HK-2 (cell line): ENCODE measurements around the gene LAPTM4A.
"Not testable (repeated sequence)": the region's sequence is repeated elsewhere in the genome, so short reads cannot be mapped to it uniquely, and the experiment has no call there.

Experiments used
- DNase-seq: peaks from one replicate; pipeline ENCODE4 v3.0.0-alpha.2; 2018; ENCODE audit not compliant: unreplicated experiment

Gene LAPTM4A

DNA sequence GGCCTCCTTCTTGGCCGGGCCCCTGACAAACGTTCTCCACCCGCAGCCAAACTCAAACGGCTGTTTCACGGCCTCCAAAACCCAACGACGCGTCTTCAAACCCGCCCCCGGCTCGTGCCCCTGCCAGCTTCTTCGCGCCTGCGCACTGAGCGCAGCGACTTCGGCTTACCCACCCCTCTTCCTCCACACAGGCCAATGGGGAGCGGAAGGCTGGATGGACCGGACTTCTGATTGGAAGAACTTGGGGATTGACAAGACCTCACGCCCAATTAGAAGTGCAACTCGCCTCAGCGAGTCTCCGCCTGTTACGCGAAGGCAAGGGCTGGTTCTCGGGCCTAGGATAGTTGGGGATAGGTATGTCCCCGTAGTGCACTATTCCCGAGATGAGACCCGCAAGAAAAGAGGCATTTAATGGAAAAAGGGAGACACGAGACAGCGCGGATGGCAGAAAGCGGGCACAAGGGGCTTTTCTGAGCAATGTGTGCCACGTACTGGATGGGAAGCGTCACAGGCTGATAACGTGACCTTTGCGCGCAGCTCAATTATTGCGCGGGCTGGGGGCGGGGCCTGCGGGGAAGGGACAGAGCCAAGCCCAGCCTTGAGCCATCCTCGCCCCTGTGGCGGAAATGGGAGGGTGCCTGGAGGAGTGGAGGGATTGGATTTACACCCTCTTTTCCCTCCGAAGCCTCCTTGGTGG, at the start of gene LAPTM4A:
Gene LAPTM4A (minus strand): TSS at position 97 of the 697 bp plus-strand sequence. CDS start 108 bp downstream, outside the sequence.
- DNase-seq = peak; percentile 98

- DNase-seq = no peak
These were observed 49.3 kb upstream of the LAPTM4A start for GRCh38 chr2:20100711-20101110.

DNA sequence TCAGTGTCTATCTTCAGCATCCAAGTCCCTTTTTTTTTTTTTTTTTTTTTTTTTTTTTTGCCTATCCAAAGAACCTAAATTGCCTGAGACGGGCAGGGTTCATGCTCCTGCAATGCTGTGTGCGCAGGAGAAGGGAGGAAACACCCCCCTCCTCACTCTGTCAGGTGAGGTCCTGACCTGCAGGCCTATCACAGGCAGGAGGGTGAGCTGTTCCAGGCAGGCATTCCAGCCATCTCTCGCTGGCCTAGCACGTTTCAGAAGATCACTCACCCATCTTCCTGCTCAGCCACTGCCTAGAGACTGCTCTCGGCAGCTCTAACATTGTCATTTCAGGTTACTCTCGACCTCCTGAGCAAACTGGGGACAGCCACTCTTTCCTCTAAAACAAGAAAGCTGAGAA, 48.4 kb upstream of the LAPTM4A start:
- DNase-seq = no peak

GRCh38 chr2:20097889-20098714, 46.7 kb upstream of the LAPTM4A start:
- peak; percentile 84 for DNase-seq

DNA sequence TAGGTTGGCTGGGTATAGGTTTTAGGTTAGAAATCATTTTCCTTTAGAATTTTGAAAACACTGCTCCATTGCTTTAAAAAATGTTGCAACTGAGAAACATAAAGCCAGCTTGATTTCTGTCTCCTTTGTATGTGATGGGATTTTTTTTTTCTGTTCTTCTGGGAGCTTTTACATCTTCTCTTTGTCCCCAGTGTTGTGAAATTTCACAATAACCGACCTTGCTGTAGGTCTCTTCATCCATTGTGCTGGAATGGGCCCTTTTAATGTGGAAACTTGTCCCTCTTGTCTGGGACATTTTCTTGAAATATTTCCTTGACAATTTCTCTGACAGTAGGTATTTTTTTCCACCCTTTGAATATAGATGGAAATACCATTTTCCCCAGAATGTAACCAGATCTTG, 44.0 kb upstream of the LAPTM4A start:
- DNase-seq = no peak

DNA sequence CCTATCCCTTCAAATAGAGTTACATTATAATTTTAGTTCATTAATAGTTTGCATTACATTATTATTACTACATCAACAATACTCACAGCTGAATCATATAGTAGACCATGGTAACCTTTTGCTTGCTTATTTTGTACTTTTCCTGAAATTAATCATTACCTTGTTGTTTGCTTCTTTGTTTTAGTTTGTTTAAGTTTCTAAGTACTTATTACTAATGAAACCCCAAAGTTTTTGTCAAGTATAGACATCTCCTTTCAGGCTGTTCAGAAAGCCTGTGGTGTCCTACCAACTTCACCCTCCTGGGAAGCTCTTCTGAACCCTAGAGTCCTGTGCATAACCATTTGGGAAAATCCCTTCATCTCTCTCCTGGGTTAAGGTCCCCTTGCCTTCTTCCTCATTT, 43.5 kb upstream of the LAPTM4A start:
- DNase-seq = no peak

DNA sequence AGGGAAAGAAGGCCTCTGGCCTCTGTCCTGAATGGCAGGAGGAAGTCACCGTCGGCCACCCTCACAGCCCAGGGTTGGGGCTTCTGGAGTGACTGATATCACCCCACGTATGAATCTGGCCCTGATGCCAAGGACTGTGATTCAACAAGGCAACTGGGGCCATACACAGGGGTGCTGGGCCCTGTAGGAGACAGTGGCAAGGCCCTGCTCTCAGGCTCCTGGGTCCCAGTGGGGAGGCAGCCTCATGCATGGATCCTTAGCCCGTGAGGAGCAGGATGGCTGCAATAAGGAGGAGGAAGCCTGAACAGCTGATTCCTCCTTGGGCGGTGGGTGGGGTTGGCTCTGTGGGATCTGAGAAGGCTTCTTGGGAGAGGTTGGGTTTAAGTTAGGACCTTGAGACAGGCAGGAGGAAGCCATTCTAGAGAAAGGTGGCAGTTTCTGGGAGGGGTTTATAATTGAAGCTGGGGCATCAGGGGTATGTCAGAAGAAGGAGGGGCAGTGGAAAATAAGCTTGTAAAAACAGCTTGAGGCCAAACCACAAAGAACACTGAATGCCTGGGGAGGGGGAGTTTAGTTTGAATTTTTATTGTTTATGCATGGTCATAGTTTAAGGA, 42.8 kb upstream of the LAPTM4A start:
- no peak for DNase-seq

DNA sequence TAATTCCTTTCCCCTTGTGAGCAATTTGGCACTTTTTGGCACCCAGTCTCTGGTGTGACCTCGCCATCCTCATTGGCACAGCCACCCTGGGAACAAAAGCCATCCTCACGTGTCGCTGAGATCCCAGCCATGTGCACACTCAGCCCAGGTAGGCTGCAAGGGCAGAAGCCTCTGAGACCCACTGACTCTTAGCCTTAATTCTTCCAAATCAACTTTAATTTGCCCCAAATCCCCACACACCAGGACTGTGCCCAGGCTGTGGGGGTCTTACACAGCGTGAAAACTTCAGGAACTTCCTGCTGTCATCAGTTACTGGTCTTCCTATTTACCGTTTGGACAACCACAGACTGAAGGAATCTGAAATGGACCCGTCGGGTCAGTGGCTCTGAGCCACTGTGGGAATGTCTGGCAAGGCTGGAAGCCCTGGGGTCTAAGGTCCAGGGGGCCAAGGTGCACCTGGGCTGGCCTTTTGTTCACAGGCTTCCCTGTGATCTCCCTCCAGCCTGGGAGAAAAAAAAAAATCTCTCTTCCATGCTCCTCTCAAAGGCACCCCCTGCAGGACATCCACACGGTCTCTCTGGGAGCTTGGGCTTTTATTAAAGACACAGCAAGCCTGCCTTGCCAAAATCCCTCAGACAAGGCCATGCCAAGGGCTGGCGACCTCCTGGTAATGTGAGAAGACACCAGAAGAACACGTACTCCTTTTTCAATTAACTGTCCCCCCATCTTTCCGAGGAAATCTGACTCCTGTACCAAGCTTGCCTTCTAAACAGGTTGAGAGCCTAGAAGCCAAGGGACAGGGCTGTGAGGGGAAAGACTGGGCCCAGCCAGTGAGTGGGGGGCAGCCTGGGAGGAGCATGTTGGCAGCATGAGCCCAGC, 42.1 kb upstream of the LAPTM4A start:
- DNase-seq = peak; percentile 38

- no peak for DNase-seq
These were observed 41.4 kb upstream of the LAPTM4A start for GRCh38 chr2:20092901-20093235.

DNA sequence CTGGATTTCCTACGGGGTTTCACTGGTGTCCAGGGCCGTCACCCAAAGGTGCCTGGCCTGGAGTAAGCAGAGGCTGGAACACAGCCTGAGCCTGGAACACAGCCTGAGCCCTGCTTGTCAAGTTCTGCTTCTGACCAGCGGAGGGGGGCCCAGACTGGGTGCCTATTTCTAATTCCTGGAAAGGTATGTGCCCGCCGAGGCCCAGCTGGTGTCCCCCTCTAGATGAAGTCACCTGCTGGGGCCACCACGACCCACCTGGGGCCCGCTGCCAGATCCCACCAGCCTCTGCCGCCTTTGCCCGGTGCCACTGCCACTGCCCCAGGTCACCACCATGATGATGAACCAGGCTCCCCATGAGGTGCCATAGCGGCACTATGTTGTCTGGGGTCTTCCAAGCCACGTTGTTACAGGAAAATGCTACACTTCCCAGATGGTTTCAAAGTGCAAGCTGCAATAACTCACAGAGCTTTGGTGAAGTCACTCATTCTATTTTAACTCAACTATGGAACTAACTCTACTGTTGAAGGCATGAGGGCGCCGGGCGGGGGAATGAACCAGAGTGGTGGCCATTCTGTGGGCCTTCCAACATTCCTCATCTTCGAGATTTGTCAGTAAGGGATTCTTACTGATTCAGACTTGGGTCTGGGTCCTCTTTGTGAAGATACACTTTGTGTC, 40.9 kb upstream of the LAPTM4A start:
- no peak for DNase-seq

DNA sequence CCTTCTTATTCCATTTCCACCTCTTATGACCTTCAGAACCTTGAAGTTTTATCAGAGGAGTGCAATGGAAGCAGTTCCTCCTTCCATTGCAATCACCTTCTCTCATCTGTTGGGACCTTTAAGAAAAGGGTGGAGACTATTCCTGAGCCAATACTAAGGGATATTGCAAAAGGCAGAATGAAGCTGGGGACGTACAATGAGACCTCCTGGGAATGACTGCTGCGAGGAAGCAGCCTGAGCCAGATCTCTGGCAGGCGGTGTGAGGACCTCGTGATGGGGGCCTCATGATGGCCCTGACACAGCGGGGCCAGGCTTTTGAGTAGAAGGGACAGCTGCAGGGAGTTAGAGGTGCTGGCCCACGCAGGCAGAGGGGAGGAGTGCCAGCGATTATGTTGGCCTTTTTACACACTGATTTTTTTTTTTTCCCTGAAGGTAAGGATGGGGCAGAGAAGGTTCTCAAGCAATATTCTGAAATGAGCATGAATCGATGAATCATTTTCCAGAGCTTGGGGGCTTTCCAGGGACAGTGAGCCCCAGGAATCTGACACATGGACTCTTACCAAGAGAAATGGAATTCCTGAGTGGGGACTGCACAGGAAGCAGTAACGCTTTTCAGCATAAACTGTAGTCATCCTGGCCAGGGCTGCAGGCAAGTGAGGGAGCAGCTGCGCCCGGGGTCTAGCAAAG, 40.0 kb upstream of the LAPTM4A start:
- DNase-seq = peak; percentile 54

DNA sequence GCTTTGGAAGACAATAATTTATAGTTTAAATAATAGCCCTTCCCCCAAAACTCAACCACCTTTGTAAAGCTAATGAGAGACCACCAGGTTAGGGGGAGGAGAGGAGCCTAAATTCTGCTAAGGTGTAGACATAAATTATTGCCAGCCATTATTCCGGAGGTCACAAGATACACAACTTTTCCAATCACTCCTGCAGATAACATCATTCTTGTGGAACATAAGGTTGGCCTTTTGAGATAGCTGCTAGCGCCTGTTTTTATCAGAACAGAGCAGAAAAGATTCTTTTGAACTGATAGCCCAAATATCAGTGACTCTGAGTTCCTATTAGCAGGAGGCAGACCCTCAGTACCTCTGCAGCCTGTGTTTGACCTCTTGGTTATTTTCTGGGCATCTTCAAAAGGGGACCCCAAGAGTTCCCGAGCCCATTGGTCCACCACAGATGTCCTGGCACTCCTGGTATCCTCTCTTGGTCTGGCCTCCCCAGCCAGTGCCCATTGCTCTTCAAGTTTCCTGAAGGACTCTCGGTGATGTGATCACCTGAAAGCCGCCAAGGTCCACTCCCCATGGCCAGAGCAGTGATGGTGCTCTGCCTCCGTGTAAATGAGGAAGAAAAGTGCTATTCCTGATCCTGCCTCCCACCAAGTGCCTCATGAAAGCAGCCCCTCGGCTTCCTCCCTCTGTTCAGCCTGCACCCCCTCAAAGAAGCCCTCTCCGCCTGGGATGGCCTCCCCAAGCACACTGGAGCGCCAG, 38.5 kb upstream of the LAPTM4A start:
- DNase-seq = no peak

DNA sequence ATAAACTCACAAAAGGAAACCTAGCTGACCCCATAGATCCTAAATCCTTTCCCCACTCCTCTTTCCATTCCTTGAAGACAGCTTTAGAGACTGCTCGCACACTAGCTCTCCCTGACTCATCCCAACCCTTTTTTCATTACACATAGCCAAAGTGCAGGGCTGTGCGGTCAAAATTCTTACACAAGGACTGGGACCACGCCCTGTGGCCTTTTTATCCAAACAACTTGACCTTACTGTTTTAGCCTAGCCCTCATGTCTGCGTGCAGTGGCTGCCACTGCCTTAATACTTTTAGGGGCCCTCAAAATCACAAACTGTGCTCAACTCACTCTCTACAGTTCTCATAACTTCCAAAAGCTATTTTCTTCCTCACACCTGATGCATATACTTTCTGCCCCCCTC, 34.5 kb upstream of the LAPTM4A start:
- DNase-seq = not testable (repeated sequence)

GRCh38 chr2:20082812-20083211, 31.4 kb upstream of the LAPTM4A start:
- not testable (repeated sequence) for DNase-seq

GRCh38 chr2:20081841-20082240, 30.4 kb upstream of the LAPTM4A start:
- no peak for DNase-seq

DNA sequence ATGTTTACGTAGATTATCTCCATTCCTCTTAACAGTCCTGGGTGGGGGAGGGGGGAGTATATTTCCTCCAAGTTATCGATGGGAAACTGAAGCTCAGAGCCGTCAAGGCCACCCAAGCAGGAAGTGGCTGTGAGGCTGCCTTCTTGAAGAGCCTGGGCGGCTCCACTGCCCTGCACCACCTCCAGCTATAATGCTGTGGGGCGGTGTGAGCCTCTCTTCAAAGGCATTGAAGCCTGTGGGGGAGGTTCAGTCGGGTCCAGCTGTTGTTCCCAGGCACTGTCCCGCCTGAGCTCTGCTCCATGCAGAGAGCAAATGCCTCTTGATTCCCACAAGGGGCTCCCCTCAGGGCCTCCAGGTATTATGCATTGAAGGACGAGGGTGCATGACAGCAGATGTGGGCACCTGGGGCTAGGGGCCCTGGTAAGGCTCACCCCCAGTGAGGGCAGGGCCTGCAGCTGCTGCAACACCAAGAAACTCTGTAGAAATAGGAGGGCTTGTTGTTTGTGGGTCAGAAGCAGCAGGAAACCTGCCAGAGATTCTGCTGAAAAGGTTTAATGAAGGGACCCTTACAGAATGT, 29.5 kb upstream of the LAPTM4A start:
- no peak for DNase-seq

DNA sequence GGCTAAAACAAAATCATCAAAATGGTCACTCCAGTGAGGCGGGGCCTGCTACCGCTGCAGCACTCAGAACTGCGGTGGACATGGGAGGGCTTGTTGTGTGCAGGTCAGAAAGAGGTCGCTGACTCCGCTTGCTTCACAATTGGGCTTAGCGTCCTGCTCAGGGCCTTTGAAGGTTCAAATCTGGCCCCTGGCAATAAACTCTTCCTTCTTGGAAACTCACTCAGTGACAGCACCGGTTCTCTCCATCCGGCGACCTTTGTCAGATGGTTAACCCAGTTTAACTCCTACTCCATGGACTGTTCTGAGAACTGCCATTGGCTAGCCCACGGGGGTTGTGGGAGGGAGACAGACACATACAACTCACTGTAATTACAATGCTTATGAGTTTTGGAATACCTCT, 29.0 kb upstream of the LAPTM4A start:
- no peak for DNase-seq

GRCh38 chr2:20079546-20080115, 28.2 kb upstream of the LAPTM4A start:
- DNase-seq = no peak

GRCh38 chr2:20077411-20077940, 26.0 kb upstream of the LAPTM4A start:
- DNase-seq = no peak
